ENCODE measurements around the gene DCAF6.

Gene DCAF6

DNA sequence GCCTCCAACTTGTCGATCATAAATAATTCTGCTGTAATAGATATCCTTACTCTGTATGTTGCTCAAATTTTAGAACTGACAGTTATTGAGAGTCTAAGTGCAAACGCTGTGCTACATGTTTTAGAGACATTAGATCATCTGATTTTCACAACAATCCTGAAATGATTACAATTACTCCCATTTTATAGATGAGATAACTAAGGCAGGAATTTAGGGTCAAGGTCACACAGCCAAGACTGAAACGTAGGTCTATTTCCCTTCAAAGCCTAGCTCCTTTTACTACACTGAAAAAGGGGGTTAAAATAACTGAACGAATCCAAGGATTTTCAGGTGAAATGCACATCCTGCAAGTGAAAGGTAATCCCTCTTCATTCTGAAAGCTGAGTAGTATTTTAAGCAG, 2.7 kb upstream of the DCAF6 start:
- no peaks in the 10 kb centered on the region for H3K9me3 Mint-ChIP-seq
- ATAC-seq (replicated peaks) (no peak), DNase-seq (no peak)
- no peaks in the 10 kb centered on the region for H3K27me3 Mint-ChIP-seq
- peaks cover 1 to 3% of the 10 kb centered on the region in 2 donors for H3K36me3 Mint-ChIP-seq
- no peak overlapping the region for H3K27ac Mint-ChIP-seq
- peaks cover 11 to 32% of the 10 kb centered on the region in 2 donors for H3K4me1 Mint-ChIP-seq
- no peak overlapping the region for H3K4me3 Mint-ChIP-seq

DNA sequence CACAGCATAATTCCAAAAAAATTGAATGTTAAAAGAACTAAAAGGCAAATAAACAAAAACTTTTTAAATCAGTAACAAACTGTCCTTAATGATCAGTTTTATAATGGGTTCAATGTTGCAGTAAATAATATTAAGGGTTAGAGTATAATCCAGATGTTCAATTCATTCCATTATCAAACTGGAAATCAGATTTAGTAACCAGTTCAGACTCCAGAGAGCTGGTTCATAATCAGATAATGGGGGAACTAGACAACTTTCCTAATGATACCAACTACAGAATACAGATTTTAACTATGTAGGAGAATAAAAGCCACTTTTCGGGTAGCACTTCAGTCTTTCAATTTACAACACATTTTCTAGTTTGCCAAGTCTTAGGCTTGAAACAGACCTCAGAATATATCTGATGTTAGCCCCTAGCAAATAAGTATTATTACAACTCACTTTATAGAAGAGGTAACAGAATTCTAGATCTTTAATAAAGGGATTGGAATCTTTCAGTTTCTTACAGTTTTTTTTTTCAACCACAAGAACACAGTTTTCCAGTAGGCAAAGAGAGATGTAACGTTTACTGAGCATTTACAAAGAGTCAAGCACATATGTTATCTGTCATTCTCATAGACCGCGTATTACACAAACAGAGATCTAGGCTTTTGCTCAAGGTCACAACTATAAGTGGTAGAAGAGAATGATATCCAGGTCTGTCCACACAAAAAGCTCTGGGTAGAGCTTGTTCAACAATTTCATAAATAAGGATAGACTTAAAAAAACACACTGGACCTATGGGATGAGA, 1.9 kb upstream of the DCAF6 start:
- ATAC-seq (replicated peaks), result no peak
- H3K27ac Mint-ChIP-seq, result peak overlapping the region; percentile 100
- peaks cover 11 to 31% of the 10 kb centered on the region in 2 donors for H3K4me1 Mint-ChIP-seq
- peak overlapping the region; percentile 88 to 96 for H3K4me3 Mint-ChIP-seq
- H3K9me3 Mint-ChIP-seq, result no peaks in the 10 kb centered on the region
- no peak for DNase-seq
- no peaks in the 10 kb centered on the region for H3K27me3 Mint-ChIP-seq
- peaks cover 1 to 3% of the 10 kb centered on the region in 2 donors for H3K36me3 Mint-ChIP-seq

DNA sequence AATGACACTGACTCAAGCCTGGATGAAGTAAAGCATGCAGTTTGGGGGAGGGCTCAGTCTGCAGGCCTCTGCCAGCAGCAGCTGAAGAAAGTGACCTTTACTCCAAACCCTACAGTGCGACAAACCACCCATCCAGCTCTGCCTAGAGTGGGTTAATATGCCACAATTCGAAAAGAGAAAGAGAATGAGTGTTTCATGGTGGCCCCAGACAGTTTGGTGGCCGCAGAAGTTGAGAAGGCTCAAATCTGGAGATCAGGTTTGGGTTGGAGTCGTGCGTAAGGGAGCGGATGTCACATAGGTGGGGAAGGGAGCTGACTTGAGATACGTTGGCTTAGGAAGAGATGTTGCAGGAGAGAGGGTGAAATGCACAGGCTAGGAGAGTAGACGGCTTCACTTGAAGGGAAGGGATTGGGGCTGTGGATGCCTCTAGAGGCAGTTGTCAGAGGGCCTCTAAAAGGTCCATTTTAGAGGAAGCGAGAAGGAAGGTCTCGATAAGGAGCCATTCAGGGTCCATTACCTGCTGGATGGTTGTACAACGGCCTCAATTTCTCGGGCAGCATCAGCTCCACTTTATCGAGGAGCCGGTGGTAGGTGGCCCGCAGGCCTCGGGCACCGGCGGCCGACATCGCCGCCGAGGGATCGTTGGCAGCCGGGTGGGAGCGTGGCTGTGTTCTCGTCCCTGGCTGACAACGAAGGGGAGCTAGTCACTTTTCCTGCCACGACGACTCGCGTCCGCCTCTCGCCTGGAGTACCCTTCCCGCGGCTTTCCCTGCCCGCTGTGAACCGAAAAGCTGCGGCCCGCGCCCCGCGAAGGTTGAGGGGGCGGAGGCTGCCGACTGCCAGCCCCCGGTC, 1.0 kb upstream of the DCAF6 start:
- peaks cover 11 to 27% of the 10 kb centered on the region in 2 donors for H3K4me1 Mint-ChIP-seq
- peak overlapping the region; percentile 100 for H3K27ac Mint-ChIP-seq
- peaks cover 1 to 3% of the 10 kb centered on the region in 2 donors for H3K36me3 Mint-ChIP-seq
- peak overlapping the region; percentile 88 to 96 for H3K4me3 Mint-ChIP-seq
- DNase-seq (peak; percentile 16), ATAC-seq (replicated peaks) (peak; percentile 20 to 26)
- no peaks in the 10 kb centered on the region for H3K27me3 Mint-ChIP-seq
- H3K9me3 Mint-ChIP-seq, result no peaks in the 10 kb centered on the region

DNA sequence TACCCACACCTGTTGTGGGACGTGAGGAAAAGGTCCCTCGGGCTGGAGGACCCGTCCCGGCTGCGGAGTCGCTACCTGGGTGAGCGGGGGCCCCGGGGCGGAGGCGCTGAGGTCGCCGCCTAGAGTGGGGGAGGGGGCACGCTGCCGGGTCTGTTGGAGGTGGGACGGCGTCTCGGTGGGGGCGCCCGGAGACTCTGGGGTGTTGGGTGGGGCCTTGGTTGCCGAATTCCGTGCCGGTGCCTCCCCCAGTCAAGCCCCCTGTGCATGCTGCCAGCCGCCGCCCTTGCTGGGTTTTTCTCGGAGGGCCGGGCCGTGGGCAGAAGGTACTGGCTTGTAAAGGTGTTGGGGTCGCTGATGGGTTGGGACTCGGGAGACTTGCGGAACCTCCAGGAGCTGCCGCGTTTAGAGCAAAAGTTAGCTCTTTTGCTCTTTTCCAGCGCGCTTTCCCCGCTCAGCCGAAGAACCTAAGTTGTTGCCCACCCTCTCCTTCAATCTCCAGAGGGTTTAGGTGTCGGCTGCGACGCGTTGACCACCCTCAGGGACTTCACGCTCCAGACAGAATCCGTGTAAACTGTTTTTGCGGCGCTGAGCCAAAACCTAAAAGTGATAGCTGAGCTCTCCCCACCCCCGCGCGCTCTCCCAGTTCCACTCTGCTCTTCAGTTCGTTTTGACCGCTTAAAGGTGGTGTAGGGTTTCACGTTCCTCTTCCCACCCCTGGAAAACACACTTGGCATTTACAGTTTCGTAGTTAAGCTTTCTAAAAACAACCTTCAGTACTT, 636 bp downstream of the DCAF6 start, which contains the start of gene MPC2:
TSS of gene MPC2 (minus strand) at position 143 of the 779 bp plus-strand sequence. CDS start 1,231 bp downstream, outside the sequence.
- peak; percentile 65 for DNase-seq
- Mint-ChIP-seq H3K27ac (peak within 1 kb of the TSS; percentile 100), H3K9me3 (no peaks in the 10 kb centered on the region), H3K27me3 (no peaks in the 10 kb centered on the region), H3K4me1 (peaks cover 11 to 35% of the 10 kb centered on the region in 2 donors), H3K36me3 (peaks cover 1 to 3% of the 10 kb centered on the region in 2 donors), H3K4me3 (peak within 1 kb of the TSS; percentile 88 to 96)
- ATAC-seq (replicated peaks), result peak; percentile 26 to 39

DNA sequence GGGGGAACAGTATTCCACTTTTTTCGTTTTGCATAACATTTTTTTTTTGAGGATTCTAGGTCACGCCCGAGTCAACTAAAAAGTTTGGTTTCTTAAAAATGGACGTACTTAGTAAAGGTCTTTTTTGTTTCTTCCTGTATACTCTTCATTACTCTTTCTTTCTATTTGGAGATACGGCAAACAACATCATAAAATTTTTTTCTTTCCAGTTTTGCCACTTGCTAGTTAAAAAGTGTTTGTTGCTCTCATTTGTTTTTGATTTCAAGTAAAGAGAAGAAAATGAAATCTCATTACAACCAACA, 1.2 kb downstream of the DCAF6 start:
- Mint-ChIP-seq H3K9me3 (no peaks in the 10 kb centered on the region), H3K4me3 (peak overlapping the region; percentile 88 to 96), H3K27me3 (no peaks in the 10 kb centered on the region), H3K27ac (peak overlapping the region; percentile 100), H3K36me3 (peaks cover 3% of the 10 kb centered on the region in 2 donors), H3K4me1 (peaks cover 11 to 35% of the 10 kb centered on the region in 2 donors)
- ATAC-seq (replicated peaks) (no peak), DNase-seq (no peak)

DNA sequence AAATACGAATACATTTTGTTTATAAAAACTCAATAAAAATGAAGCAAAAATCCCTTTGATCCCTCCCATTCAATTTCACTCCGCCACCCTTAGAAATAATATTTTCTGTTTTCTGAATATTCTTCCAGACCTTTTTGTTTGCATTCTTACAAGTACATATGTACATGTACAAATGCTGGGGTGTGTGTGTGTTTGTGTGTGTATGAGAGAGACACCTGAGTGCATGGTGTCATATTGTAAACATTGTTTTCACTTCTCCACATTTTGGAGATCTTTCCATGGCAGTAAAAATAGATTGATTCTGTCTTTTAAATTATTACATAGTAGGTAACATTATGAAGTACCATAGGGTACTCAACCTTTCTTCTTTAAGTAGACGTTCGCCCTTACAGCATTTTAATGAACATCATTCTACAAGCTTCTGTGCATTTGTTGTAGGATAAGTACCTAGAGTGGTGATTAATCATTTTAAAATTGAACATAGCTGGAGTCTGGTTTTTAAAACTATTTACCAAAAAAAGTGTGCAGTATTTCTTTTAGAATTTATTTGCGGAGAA, 1.7 kb downstream of the DCAF6 start:
- Mint-ChIP-seq H3K36me3 (peaks cover 3 to 4% of the 10 kb centered on the region in 2 donors), H3K9me3 (no peaks in the 10 kb centered on the region), H3K27me3 (no peaks in the 10 kb centered on the region), H3K4me1 (peaks cover 10 to 35% of the 10 kb centered on the region in 2 donors), H3K27ac (peak overlapping the region; percentile 84), H3K4me3 (peak overlapping the region; percentile 88 to 96)
- ATAC-seq (replicated peaks) (no peak), DNase-seq (no peak)

DNA sequence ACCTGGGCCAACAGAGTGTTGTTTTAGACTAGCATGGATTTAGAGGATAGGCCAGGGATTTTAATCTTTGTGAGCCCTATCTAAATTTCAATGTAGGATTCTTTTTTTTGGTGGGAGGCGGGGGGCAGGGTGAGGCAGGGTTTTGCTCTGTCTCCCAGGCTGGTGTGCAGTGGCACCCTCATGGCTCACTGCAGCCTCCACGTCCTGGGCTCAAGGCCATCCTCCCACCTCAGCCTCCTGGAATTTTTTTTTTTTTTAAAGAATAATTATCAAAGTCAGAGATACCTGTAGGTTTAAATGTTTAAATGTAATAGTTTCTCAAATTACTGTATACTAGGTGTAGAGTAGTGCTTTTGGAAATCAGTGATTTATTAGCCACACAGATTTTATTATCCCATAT, 3.8 kb downstream of the DCAF6 start:
- Mint-ChIP-seq H3K4me1 (peaks cover 13 to 28% of the 10 kb centered on the region in 2 donors), H3K9me3 (peaks cover 5 to 6% of the 10 kb centered on the region in 2 donors), H3K27ac (no peak overlapping the region), H3K36me3 (peaks cover 18 to 20% of the 10 kb centered on the region in 2 donors), H3K4me3 (no peak overlapping the region), H3K27me3 (no peaks in the 10 kb centered on the region)
- no peak for ATAC-seq (replicated peaks)
- no peak for DNase-seq

DNA sequence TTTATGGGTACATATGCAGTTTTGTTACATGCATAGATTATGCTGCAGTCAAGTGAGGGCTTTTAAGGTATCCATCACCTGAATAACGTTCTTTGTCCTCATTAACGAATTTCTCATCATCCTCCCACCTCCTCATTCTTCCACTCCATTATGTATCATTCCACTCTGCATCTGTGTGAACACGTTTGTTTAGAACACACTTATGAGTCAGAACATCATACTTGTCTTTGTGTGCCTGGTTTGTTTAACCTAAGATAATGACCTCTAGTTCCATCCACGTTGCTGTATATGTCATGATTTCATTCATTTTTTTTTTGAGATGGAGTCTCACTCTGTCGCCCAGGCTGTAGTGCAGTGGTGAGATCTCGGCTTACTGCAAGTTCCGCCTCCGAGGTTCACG, 7.1 kb downstream of the DCAF6 start:
- no peak for ATAC-seq (replicated peaks)
- Mint-ChIP-seq H3K9me3 (peaks cover 5 to 7% of the 10 kb centered on the region in 2 donors), H3K27ac (no peak overlapping the region), H3K27me3 (no peaks in the 10 kb centered on the region), H3K36me3 (peaks cover 24 to 33% of the 10 kb centered on the region in 2 donors), H3K4me1 (peaks cover 23 to 41% of the 10 kb centered on the region in 2 donors), H3K4me3 (no peak overlapping the region)
- no peak for DNase-seq

DNA sequence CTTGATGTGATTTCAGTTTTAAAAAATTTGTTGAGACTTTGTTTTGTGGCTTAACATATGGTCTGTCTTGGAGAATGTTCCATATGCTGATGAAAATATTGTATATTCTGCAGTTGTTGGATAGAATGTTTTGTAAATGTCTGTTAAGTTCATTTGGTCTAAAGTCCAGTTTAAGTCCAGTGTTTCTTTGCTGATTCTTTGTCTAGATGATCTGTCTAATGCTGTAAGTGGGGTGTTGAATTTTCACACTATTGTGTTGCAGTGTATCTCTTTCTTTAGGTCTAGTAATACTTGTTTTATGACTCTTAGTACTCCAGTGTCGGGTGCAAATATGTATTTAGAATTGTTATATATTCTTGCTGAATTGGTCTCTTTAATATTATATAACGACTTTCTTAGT, 11.2 kb downstream of the DCAF6 start:
- H3K27ac Mint-ChIP-seq, result no peak overlapping the region
- ATAC-seq (replicated peaks) (no peak), DNase-seq (no peak)
- H3K9me3 Mint-ChIP-seq, result peaks cover 5 to 7% of the 10 kb centered on the region in 2 donors
- H3K36me3 Mint-ChIP-seq, result peaks cover 31 to 43% of the 10 kb centered on the region in 2 donors
- H3K27me3 Mint-ChIP-seq, result no peaks in the 10 kb centered on the region
- peaks cover 23 to 44% of the 10 kb centered on the region in 2 donors for H3K4me1 Mint-ChIP-seq
- H3K4me3 Mint-ChIP-seq, result no peak overlapping the region

DNA sequence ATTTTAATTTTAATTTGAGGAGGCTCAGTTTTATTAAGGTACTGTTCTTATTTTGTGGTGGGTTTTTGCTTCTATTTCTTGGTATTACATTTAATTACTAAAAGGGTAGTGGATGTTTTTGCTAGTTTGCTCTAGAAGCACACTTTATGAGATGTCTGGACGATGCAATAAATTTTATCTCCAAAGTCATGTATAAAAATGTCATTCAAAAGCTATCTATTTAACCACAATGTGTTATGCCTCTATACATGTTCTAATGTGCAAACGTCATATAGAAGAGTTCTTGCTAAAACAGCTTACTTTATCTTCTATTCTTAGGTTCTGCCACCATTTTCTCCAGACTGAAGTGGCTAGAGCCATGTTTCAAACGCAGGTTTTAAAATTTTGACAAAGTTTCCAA, 13.3 kb downstream of the DCAF6 start:
- Mint-ChIP-seq H3K4me3 (no peak overlapping the region), H3K4me1 (peaks cover 18 to 38% of the 10 kb centered on the region in 2 donors), H3K27me3 (no peaks in the 10 kb centered on the region), H3K36me3 (peaks cover 28 to 44% of the 10 kb centered on the region in 2 donors), H3K27ac (no peak overlapping the region), H3K9me3 (peaks cover 2 to 4% of the 10 kb centered on the region in 2 donors)
- ATAC-seq (replicated peaks) (no peak), DNase-seq (no peak)

DNA sequence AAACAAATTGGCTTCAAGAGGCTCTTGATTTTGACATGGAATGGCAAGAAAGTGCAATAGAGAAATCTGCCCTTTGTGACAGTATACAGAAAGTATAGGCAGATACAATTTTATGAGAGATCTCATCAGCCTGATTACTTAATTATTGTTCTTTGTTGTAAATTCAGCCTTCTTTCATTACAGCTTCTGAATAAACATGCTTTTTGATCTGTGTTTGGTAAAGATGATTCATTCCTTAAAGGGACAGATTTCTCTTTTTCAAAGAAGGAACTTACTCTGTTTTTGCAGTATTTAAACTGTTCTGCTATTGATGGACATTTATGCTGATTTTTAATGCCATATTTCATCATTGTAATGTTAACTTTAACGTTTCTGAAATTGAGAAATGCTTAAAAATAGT, 14.1 kb downstream of the DCAF6 start:
- no peaks in the 10 kb centered on the region for H3K9me3 Mint-ChIP-seq
- DNase-seq, result no peak
- no peaks in the 10 kb centered on the region for H3K27me3 Mint-ChIP-seq
- H3K4me3 Mint-ChIP-seq, result no peak overlapping the region
- H3K4me1 Mint-ChIP-seq, result peaks cover 16 to 31% of the 10 kb centered on the region in 2 donors
- H3K27ac Mint-ChIP-seq, result no peak overlapping the region
- no peak for ATAC-seq (replicated peaks)
- H3K36me3 Mint-ChIP-seq, result peaks cover 27 to 44% of the 10 kb centered on the region in 2 donors

DNA sequence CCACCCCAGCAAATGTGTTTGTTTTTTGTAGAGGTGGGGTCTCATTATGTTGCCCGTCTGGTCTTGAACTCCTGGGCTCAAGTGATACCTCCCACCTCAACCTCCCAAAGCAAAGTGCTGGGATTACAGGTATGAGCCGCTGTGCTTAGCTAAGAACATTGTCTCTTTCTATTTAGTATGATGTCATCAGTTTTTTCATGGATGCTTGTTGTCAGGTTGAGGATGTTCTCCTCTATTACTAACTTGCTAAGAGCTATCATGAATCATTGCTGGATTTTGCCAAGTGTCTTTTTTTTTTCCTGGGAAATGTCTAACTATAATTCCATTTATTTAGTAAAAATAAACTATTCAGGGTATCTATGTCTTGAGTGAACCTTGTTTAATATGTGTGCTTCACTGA, 19.4 kb downstream of the DCAF6 start:
- H3K4me1 Mint-ChIP-seq, result peaks cover 0 to 6% of the 10 kb centered on the region in 2 donors
- peaks cover 27 to 46% of the 10 kb centered on the region in 2 donors for H3K36me3 Mint-ChIP-seq
- no peaks in the 10 kb centered on the region for H3K9me3 Mint-ChIP-seq
- H3K27me3 Mint-ChIP-seq, result no peaks in the 10 kb centered on the region
- DNase-seq (no peak), ATAC-seq (replicated peaks) (no peak)
- H3K27ac Mint-ChIP-seq, result peak overlapping the region; percentile 6
- no peak overlapping the region for H3K4me3 Mint-ChIP-seq

DNA sequence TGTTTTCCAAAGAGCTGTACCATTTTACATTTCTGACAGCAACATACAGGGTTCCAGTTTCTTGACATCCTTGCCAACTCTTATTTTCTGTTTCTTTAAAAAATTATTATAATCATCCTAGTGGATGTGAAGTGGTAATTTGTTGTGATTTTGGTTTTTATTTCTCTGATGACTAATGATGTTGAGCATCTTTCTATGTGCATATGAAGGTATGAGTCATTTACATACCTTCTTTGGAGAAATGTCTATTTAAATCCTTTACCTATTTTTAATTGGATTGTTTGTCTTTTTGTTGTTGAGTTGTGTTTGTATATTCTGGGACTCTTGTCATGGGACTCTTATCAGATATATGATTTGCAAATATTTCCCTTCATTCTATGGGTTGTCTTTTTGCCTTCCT, 21.2 kb downstream of the DCAF6 start:
- DNase-seq, result no peak
- no peak overlapping the region for H3K27ac Mint-ChIP-seq
- H3K36me3 Mint-ChIP-seq, result peaks cover 31 to 56% of the 10 kb centered on the region in 2 donors
- H3K27me3 Mint-ChIP-seq, result no peaks in the 10 kb centered on the region
- no peaks in the 10 kb centered on the region for H3K9me3 Mint-ChIP-seq
- ATAC-seq (replicated peaks), result no peak
- no peak overlapping the region for H3K4me3 Mint-ChIP-seq
- H3K4me1 Mint-ChIP-seq, result peaks cover 4 to 10% of the 10 kb centered on the region in 2 donors

DNA sequence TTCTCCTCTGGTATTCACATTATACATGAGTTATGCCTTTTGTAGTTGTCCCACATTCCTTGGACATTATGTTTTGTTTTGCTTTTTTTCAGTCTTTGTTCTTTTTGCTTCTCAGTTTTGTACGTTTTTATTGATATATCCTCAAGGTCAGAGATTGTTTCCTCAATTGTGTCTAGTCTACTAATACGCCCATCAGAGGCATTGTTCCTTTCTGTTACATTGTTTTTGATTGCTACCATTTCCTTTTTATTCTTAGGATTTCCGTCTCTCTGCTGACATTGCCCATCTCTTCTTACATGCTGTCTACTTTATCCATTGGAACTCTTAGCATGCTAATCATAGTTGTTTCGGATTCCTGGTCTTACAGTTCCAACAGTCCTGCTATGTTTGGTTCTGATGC, 28.2 kb downstream of the DCAF6 start:
- Mint-ChIP-seq H3K27ac (no peak overlapping the region), H3K27me3 (no peaks in the 10 kb centered on the region), H3K4me3 (no peak overlapping the region), H3K9me3 (peaks cover 0 to 1% of the 10 kb centered on the region in 2 donors), H3K36me3 (peaks cover 28 to 39% of the 10 kb centered on the region in 2 donors), H3K4me1 (peaks cover 11 to 21% of the 10 kb centered on the region in 2 donors)
- no peak for ATAC-seq (replicated peaks)
- no peak for DNase-seq
